IMR-90 (cell line): ENCODE results near the gene HTR3E. TPM values are rescaled to one million over a fixed set of nuclear protein-coding genes. Genes with fewer than 3 reads are reported as not detected.

Source experiments
- ATAC-seq: fragments of 200-7000 bp; cut with Tn5 transposase; 2 replicates; pipeline ENCODE4 v1.9.1; 2020; ENCODE audit warnings: low read depth, mild to moderate bottlenecking, moderate library complexity
- BruUV-seq: library from RNA; stranded (reverse); fragments of 400-500 nt; replicated peaks from 2 replicates; lab custom pipeline; 2021; lab: Mats Ljungman, UMichigan
- CTCF ChIA-PET: fragments of 300-600 bp; formaldehyde crosslinking; extraction: SDS; loops from one replicate; lab custom pipeline; 2021; ENCODE audit warnings: antibody characterized with exemption; lab: Yijun Ruan, JAX
- POLR2A ChIA-PET: fragments of 300-600 bp; sonication (Branson Sonifier 250); formaldehyde crosslinking; loops from one replicate; lab custom pipeline; 2022; ENCODE audit warnings: antibody characterized with exemption; ENCODE audit not compliant: unreplicated experiment; lab: Charles Lee
- DNase-seq: peaks from one replicate; pipeline ENCODE4 v3.0.0; 2013
- H2AFZ ChIP-seq: replicated peaks from 2 replicates; pipeline ENCODE3; 2013; ENCODE audit warnings: low read length, mild to moderate bottlenecking; ENCODE audit not compliant: poor library complexity
- H2AK5ac ChIP-seq: 2 replicates; pipeline ENCODE4 v1.6.1; 2013; ENCODE audit warnings: low read depth, low read length, inconsistent platforms
- H2AK9ac ChIP-seq: replicated peaks from 2 replicates; pipeline ENCODE3; 2013; ENCODE audit warnings: mild to moderate bottlenecking, low read depth, low read length, moderate library complexity; ENCODE audit not compliant: poor library complexity
- H2BK120ac ChIP-seq: 2 replicates; pipeline ENCODE4 v1.6.1; 2013; ENCODE audit warnings: low read depth, low read length, inconsistent platforms
- H2BK15ac ChIP-seq: 3 replicates; pipeline ENCODE4 v1.6.1; 2013; ENCODE audit warnings: low read depth, low read length, inconsistent platforms
- H2BK20ac ChIP-seq: 2 replicates; pipeline ENCODE4 v1.6.1; 2013; ENCODE audit warnings: low read depth, mild to moderate bottlenecking, inconsistent platforms, low read length, moderate library complexity
- H2BK5ac ChIP-seq: 2 replicates; pipeline ENCODE4 v1.6.1; 2013; ENCODE audit warnings: mild to moderate bottlenecking, low read depth, low read length, inconsistent platforms; ENCODE audit not compliant: poor library complexity, severe bottlenecking
- H3K14ac ChIP-seq: replicated peaks from 2 replicates; pipeline ENCODE4 v1.6.1; 2013; ENCODE audit warnings: low read depth, low read length, inconsistent platforms
- H3K18ac ChIP-seq: 2 replicates; pipeline ENCODE4 v1.6.1; 2013; ENCODE audit warnings: low read depth, low read length, control low read depth
- H3K23ac ChIP-seq: 2 replicates; pipeline ENCODE4 v1.6.1; 2013; ENCODE audit warnings: low read depth, low read length, inconsistent platforms
- H3K27ac ChIP-seq: 2 replicates; pipeline ENCODE4 v1.5.1; 2013; ENCODE audit warnings: mild to moderate bottlenecking, control low read depth, low read length; ENCODE audit not compliant: insufficient read depth
- H3K27me3 ChIP-seq: 2 replicates; pipeline ENCODE4 v1.6.1; 2013; ENCODE audit warnings: low read length; ENCODE audit not compliant: control insufficient read depth, insufficient read depth
- H3K36me3 ChIP-seq: 2 replicates; pipeline ENCODE4 v1.6.1; 2013; ENCODE audit warnings: low read length, mixed read lengths; ENCODE audit not compliant: control insufficient read depth, insufficient read depth
- H3K4ac ChIP-seq: 2 replicates; pipeline ENCODE4 v1.6.1; 2013; ENCODE audit warnings: low read depth, low read length, inconsistent platforms
- H3K4me1 ChIP-seq: 2 replicates; pipeline ENCODE4 v1.6.1; 2013; ENCODE audit warnings: low read length, mixed read lengths; ENCODE audit not compliant: control insufficient read depth, insufficient read depth
- H3K4me2 ChIP-seq: 2 replicates; pipeline ENCODE4 v1.6.1; 2013; ENCODE audit warnings: low read depth, mild to moderate bottlenecking, control low read depth, low read length, moderate library complexity
- H3K4me3 ChIP-seq: 2 replicates; pipeline ENCODE4 v1.5.1; 2013; ENCODE audit warnings: low read depth, mild to moderate bottlenecking, control low read depth, low read length, moderate library complexity; ENCODE audit not compliant: insufficient read depth
- H3K56ac ChIP-seq: 2 replicates; pipeline ENCODE4 v1.6.1; 2013; ENCODE audit warnings: low read length, inconsistent platforms; ENCODE audit not compliant: insufficient read depth; ENCODE audit errors: extremely low read depth
- H3K79me1 ChIP-seq, 2 experiments: 2 replicates each; pipeline ENCODE4 v1.6.1; 2013; ENCODE audit warnings: low read length in 2 of 2, inconsistent platforms in 1 of 2, low read depth in 1 of 2
- H3K9ac ChIP-seq: 2 replicates; pipeline ENCODE4 v1.6.1; 2013; ENCODE audit warnings: low read depth, low read length, control low read depth
- H3K9me1 ChIP-seq: 2 replicates; pipeline ENCODE4 v1.6.1; 2013; ENCODE audit warnings: low read length, inconsistent platforms; ENCODE audit not compliant: insufficient read depth
- H3K9me3 ChIP-seq: 2 replicates; pipeline ENCODE4 v1.6.1; 2013; ENCODE audit warnings: low read length; ENCODE audit not compliant: control insufficient read depth, insufficient read depth
- H4K20me1 ChIP-seq: 2 replicates; pipeline ENCODE4 v1.6.1; 2013; ENCODE audit warnings: low read length, inconsistent platforms; ENCODE audit not compliant: insufficient read depth
- H4K5ac ChIP-seq: 2 replicates; pipeline ENCODE4 v1.6.1; 2013; ENCODE audit warnings: mild to moderate bottlenecking, low read depth, low read length, control low read depth
- H4K8ac ChIP-seq, 2 experiments: 2 replicates each; pipeline ENCODE4 v1.6.1; 2013; ENCODE audit warnings: low read depth in 2 of 2, low read length in 2 of 2, control low read depth in 1 of 2, inconsistent platforms in 1 of 2
- H4K91ac ChIP-seq: 2 replicates; pipeline ENCODE4 v1.6.1; 2013; ENCODE audit warnings: low read depth, low read length, inconsistent platforms; ENCODE audit not compliant: insufficient read depth
- BHLHE40 ChIP-seq: fragments of 150-350 bp; IDR thresholded peaks from 2 replicates; pipeline ENCODE4 v1.6.1; 2016; ENCODE audit warnings: mild to moderate bottlenecking, low read depth, low read length
- CEBPB ChIP-seq: IDR thresholded peaks from 2 replicates; pipeline ENCODE4 v1.6.1; 2012; ENCODE audit warnings: low read depth, low read length, improper control_type of control experiment
- CHD1 ChIP-seq: IDR thresholded peaks from 2 replicates; pipeline ENCODE4 v1.6.1; 2012; ENCODE audit warnings: low read depth, low read length, improper control_type of control experiment
- FOS ChIP-seq: fragments of 150-350 bp; IDR thresholded peaks from 2 replicates; pipeline ENCODE4 v1.6.1; 2016; ENCODE audit warnings: low read depth, low read length
- MAFK ChIP-seq: IDR thresholded peaks from 2 replicates; pipeline ENCODE4 v1.6.1; 2012; ENCODE audit warnings: low read depth, low read length, improper control_type of control experiment
- MAZ ChIP-seq: IDR thresholded peaks from 2 replicates; pipeline ENCODE4 v1.6.1; 2012; ENCODE audit warnings: low read depth, mild to moderate bottlenecking, low read length, improper control_type of control experiment, moderate library complexity, borderline replicate concordance
- MXI1 ChIP-seq: IDR thresholded peaks from 2 replicates; pipeline ENCODE4 v1.6.1; 2012; ENCODE audit warnings: low read depth, mild to moderate bottlenecking, low read length, moderate library complexity, borderline replicate concordance
- NFE2L2 ChIP-seq: fragments of 150-350 bp; IDR thresholded peaks from 2 replicates; pipeline ENCODE4 v1.6.1; 2016; ENCODE audit warnings: low read depth, mild to moderate bottlenecking, low read length
- POLR2A ChIP-seq: IDR thresholded peaks from 2 replicates; pipeline ENCODE4 v1.6.1; 2012; ENCODE audit warnings: mild to moderate bottlenecking, low read depth, low read length
- RAD21 ChIP-seq: IDR thresholded peaks from 2 replicates; pipeline ENCODE4 v1.6.1; 2012; ENCODE audit warnings: low read length, improper control_type of control experiment
- RCOR1 ChIP-seq: IDR thresholded peaks from 2 replicates; pipeline ENCODE4 v1.6.1; 2012; ENCODE audit warnings: mild to moderate bottlenecking, low read length, improper control_type of control experiment; ENCODE audit not compliant: insufficient replicate concordance
- RFX5 ChIP-seq: IDR thresholded peaks from 2 replicates; pipeline ENCODE4 v1.8.0; 2012; ENCODE audit warnings: low read depth, mild to moderate bottlenecking, low read length, moderate library complexity
- SMC3 ChIP-seq: fragments of 150-350 bp; IDR thresholded peaks from 2 replicates; pipeline ENCODE4 v1.6.1; 2016; ENCODE audit warnings: low read depth, mild to moderate bottlenecking, antibody characterized with exemption, low read length, moderate library complexity
- whole genome bisulfite sequencing, 2 experiments: methylation state at CpG; one replicate each; pipeline versions ENCODE4 v1.1.5 to v1.1.7; 2013; ENCODE audit warnings: missing lambda C conversion rate in 2 of 2; ENCODE audit not compliant: insufficient read length in 1 of 2; ENCODE audit errors: extremely low coverage in 2 of 2; 5-methylcytosine and 5-hydroxymethylcytosine counted together
- dilution Hi-C: fragments of 300-500 bp; cut with HindIII; formaldehyde crosslinking; loops from one replicate; pipeline ENCODE4 v1.14.3; 2018; ENCODE audit warnings: low sequenced_read_pairs; ENCODE audit not compliant: unreplicated experiment
- in situ Hi-C: fragments of 300-500 bp; cut with MboI; formaldehyde crosslinking; loops from 3 replicates; pipeline ENCODE4 v1.14.3; 2019; ENCODE audit warnings: low sequenced_read_pairs, inconsistent platforms, mixed read lengths
- intact Hi-C: fragments of 100-400 bp; cut with micrococcal nuclease; formaldehyde crosslinking; loops from 2 replicates; pipeline ENCODE4 v1.10.0; 2022
- polyA plus RNA-seq, 3 experiments: library from polyadenylated mRNA; depleted of rRNA; stranded (reverse); fragments of >200 nt; gene quantifications; 2 replicates each; pipeline ENCODE4 v1.2.3, GENCODE V29; 2012; ENCODE audit warnings: low replicate concordance in 1 of 3
- total RNA-seq: library from RNA; depleted of rRNA; stranded (reverse); fragments of >200 nt; gene quantifications from 2 replicates; pipeline ENCODE4 v1.2.3, GENCODE V29; 2012
- TF ChIP-seq, protein P1 (sequence below): fragments of 150-350 bp; IDR thresholded peaks from 2 replicates; pipeline ENCODE4 v1.6.1; 2017; ENCODE audit warnings: mild to moderate bottlenecking, antibody characterized with exemption, low read length, low read depth
- TF ChIP-seq, protein P2 (sequence below): conservative IDR thresholded peaks from 2 replicates; pipeline ENCODE4 v1.5.1; 2012; ENCODE audit warnings: mild to moderate bottlenecking, low read depth, low read length, improper control_type of control experiment
- TF ChIP-seq, protein P3 (sequence below): fragments of 150-350 bp; IDR thresholded peaks from 2 replicates; pipeline ENCODE4 v1.6.1; 2016; ENCODE audit warnings: low read depth, mild to moderate bottlenecking, low read length, moderate library complexity, borderline replicate concordance

The HTR3E gene
- total and polyA plus RNA-seq, 2 of the 4 experiments (the other 2 are of a cell fraction): not detected

DNA sequence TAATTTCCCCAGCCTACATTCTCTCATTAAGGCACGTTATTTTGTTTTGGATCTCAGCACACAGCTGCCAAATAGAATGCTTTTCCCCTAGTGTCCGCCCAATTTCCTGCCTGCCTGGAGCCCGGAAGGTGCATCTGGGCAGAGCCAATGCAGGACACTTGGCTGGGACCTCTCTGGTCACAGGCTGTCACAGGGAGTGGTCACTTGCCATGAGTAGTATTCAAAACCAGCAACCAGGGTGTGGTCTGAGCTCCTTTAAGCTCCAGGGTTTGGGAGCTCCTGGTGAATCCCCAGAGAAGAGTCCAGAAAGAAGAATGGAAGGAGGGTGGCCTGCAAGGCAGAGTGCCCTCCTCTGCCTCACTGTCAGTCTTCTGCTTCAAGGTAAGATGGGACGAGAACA is 44.1 kb upstream of the HTR3E start, which contains the start of gene HTR3C:
Gene HTR3C, plus strand, starts transcription at position 281 of the 400 bp plus-strand sequence. Its CDS starts 34 bp downstream, at position 315.
- Histone ChIP-seq H3K14ac (no peak within 1 kb of the TSS), H2BK15ac (no peak within 1 kb of the TSS), H3K9me3 (no peaks in the 10 kb centered on the region), H2BK5ac (no peak within 1 kb of the TSS), H3K4ac (no peak within 1 kb of the TSS), H3K79me1 (no peaks in the 10 kb centered on the region), H2BK120ac (no peak within 1 kb of the TSS), H3K18ac (no peak within 1 kb of the TSS), H2AFZ (no peak within 1 kb of the TSS), H2AK5ac (no peak within 1 kb of the TSS), H4K8ac (no peak within 1 kb of the TSS), H4K20me1 (no peaks in the 10 kb centered on the region), H3K23ac (no peak within 1 kb of the TSS), H2AK9ac (no peak within 1 kb of the TSS), H3K4me1 (no peaks in the 10 kb centered on the region), H3K56ac (no peak within 1 kb of the TSS), H3K36me3 (no peaks in the 10 kb centered on the region), H2BK20ac (no peak within 1 kb of the TSS), H3K27ac (no peak within 1 kb of the TSS), H4K5ac (no peak within 1 kb of the TSS), H3K4me3 (no peak within 1 kb of the TSS), H3K4me2 (no peak within 1 kb of the TSS), H3K9ac (no peak within 1 kb of the TSS), H3K27me3 (peaks cover 25% of the 10 kb centered on the region), H4K91ac (no peak within 1 kb of the TSS), H3K9me1 (no peaks in the 10 kb centered on the region)
- no TSS peak for BruUV-seq
- POLR2A ChIA-PET: no interaction called here
- TF ChIP-seq NFE2L2: no peak
- no peak for TF ChIP-seq POLR2A
- TF ChIP-seq SMC3: no peak
- TF ChIP-seq MAFK: no peak
- TF ChIP-seq, protein P1, sequence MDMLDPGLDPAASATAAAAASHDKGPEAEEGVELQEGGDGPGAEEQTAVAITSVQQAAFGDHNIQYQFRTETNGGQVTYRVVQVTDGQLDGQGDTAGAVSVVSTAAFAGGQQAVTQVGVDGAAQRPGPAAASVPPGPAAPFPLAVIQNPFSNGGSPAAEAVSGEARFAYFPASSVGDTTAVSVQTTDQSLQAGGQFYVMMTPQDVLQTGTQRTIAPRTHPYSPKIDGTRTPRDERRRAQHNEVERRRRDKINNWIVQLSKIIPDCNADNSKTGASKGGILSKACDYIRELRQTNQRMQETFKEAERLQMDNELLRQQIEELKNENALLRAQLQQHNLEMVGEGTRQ: no peak
- TF ChIP-seq RCOR1: no peak
- no peak for TF ChIP-seq RFX5
- no peak for TF ChIP-seq CEBPB
- no peak for TF ChIP-seq FOS
- TF ChIP-seq MAZ: no peak
- TF ChIP-seq, protein P2, sequence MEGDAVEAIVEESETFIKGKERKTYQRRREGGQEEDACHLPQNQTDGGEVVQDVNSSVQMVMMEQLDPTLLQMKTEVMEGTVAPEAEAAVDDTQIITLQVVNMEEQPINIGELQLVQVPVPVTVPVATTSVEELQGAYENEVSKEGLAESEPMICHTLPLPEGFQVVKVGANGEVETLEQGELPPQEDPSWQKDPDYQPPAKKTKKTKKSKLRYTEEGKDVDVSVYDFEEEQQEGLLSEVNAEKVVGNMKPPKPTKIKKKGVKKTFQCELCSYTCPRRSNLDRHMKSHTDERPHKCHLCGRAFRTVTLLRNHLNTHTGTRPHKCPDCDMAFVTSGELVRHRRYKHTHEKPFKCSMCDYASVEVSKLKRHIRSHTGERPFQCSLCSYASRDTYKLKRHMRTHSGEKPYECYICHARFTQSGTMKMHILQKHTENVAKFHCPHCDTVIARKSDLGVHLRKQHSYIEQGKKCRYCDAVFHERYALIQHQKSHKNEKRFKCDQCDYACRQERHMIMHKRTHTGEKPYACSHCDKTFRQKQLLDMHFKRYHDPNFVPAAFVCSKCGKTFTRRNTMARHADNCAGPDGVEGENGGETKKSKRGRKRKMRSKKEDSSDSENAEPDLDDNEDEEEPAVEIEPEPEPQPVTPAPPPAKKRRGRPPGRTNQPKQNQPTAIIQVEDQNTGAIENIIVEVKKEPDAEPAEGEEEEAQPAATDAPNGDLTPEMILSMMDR: no peak
- TF ChIP-seq BHLHE40: no peak
- TF ChIP-seq, protein P3, sequence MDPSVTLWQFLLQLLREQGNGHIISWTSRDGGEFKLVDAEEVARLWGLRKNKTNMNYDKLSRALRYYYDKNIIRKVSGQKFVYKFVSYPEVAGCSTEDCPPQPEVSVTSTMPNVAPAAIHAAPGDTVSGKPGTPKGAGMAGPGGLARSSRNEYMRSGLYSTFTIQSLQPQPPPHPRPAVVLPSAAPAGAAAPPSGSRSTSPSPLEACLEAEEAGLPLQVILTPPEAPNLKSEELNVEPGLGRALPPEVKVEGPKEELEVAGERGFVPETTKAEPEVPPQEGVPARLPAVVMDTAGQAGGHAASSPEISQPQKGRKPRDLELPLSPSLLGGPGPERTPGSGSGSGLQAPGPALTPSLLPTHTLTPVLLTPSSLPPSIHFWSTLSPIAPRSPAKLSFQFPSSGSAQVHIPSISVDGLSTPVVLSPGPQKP: no peak
- TF ChIP-seq CHD1: no peak
- no peak for TF ChIP-seq RAD21
- TF ChIP-seq MXI1: no peak
- 67% methylated on average over 1 of the region's 4 CpGs; no CpG with 5 or more reads in 1 of the 2 experiments for WGBS, 2 experiments
- CTCF ChIA-PET: no interaction called here
- ATAC-seq (no peak), DNase-seq (no peak)
- dilution Hi-C loops (no loop called here), intact Hi-C loops (no loop called here), in situ Hi-C loops (no loop called here)
